Mesodermal cell (in vitro differentiated cells): Measurements from ENCODE around the gene COA3.

ENCODE experiments used
- H3K27ac ChIP-seq: 2 replicates; pipeline ENCODE4 v1.7.0; 2013; ENCODE audit warnings: mild to moderate bottlenecking, low read depth, low read length, moderate library complexity; ENCODE audit not compliant: severe bottlenecking
- H3K36me3 ChIP-seq: 2 replicates; pipeline ENCODE4 v1.7.1; 2013; ENCODE audit warnings: mild to moderate bottlenecking, low read length, moderate library complexity; ENCODE audit not compliant: control insufficient read depth, insufficient read depth
- H3K4me1 ChIP-seq: one replicate; pipeline ENCODE4 v1.7.1; 2013; ENCODE audit warnings: mild to moderate bottlenecking, low read length; ENCODE audit not compliant: insufficient read depth, control insufficient read depth, poor library complexity, severe bottlenecking
- H3K4me3 ChIP-seq: 2 replicates; pipeline ENCODE4 v1.7.0; 2013; ENCODE audit warnings: low read length, control low read depth, mild to moderate bottlenecking; ENCODE audit not compliant: insufficient read depth, poor library complexity, severe bottlenecking; ENCODE audit errors: extremely low read depth
- H3K9me3 ChIP-seq: 2 replicates; pipeline ENCODE4 v1.7.1; 2013; ENCODE audit warnings: mild to moderate bottlenecking, low read length, moderate library complexity; ENCODE audit not compliant: control insufficient read depth
- WGBS, 2 experiments: methylation state at CpG; one replicate each; pipeline ENCODE4 v1.1.5; 2013; ENCODE audit warnings: missing lambda C conversion rate in 2 of 2; ENCODE audit not compliant: insufficient coverage in 2 of 2; 5-methylcytosine and 5-hydroxymethylcytosine counted together

Gene COA3

GRCh38 chr17:42814633-42815399 lies 16.3 kb upstream of the COA3 start:
- no peaks in the 10 kb centered on the region for H3K9me3 ChIP-seq
- 94 to 97% methylated on average over 8 of the region's 8 CpGs for WGBS, 2 experiments
- H3K4me3 ChIP-seq, result no peak overlapping the region
- peaks cover 81% of the 10 kb centered on the region for H3K36me3 ChIP-seq
- no peak overlapping the region for H3K27ac ChIP-seq
- H3K4me1 ChIP-seq, result peaks cover 3% of the 10 kb centered on the region

DNA sequence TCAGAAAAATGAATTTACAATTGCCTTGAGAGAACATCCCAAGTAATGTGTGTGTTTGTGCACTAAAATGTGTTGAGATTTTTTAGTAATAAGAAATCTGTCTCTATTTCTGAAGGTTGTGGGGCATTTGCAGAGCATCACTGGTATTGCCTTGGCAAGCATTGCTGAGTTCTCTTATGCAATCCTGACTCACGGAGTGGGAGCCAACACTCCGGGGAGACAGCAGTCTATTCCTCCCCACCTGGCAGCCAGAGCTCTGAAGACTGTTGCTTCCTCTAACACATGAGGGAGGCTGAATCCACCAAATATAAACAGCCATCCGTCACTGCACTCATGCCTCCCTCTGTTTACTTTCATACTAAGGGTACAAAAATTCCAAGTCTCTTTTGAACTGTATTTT lies 10.7 kb upstream of the COA3 start:
- WGBS, 2 experiments, result 83 to 100% methylated on average over 2 of the region's 3 CpGs
- Histone ChIP-seq H3K27ac (no peak overlapping the region), H3K36me3 (peaks cover 33% of the 10 kb centered on the region), H3K4me3 (no peak overlapping the region), H3K9me3 (no peaks in the 10 kb centered on the region), H3K4me1 (no peaks in the 10 kb centered on the region)

GRCh38 chr17:42806249-42806648 lies 7.7 kb upstream of the COA3 start:
- no peak overlapping the region for H3K4me3 ChIP-seq
- 100% methylated on average over 1 of the region's 1 CpG for WGBS, 2 experiments

GRCh38 chr17:42804918-42805367 lies 6.4 kb upstream of the COA3 start:
- WGBS, 2 experiments, result 100% methylated on average over 1 of the region's 1 CpG; no CpG with 5 or more reads in 1 of the 2 experiments
- H3K4me1 ChIP-seq, result no peaks in the 10 kb centered on the region
- peaks cover 7% of the 10 kb centered on the region for H3K36me3 ChIP-seq
- H3K9me3 ChIP-seq, result no peaks in the 10 kb centered on the region
- no peak overlapping the region for H3K27ac ChIP-seq
- no peak overlapping the region for H3K4me3 ChIP-seq

More at GRCh38 chr17:42806249-42806648, 7.7 kb upstream of the COA3 start:
- H3K9me3 ChIP-seq, result no peaks in the 10 kb centered on the region
- no peak overlapping the region for H3K27ac ChIP-seq
- no peaks in the 10 kb centered on the region for H3K4me1 ChIP-seq
- H3K36me3 ChIP-seq, result peaks cover 15% of the 10 kb centered on the region

GRCh38 chr17:42803074-42803883 lies 4.8 kb upstream of the COA3 start:
- Histone ChIP-seq H3K4me1 (no peaks in the 10 kb centered on the region), H3K27ac (no peak overlapping the region), H3K9me3 (no peaks in the 10 kb centered on the region), H3K4me3 (no peak overlapping the region), H3K36me3 (no peaks in the 10 kb centered on the region)
- WGBS, 2 experiments, result no CpG with 5 or more reads among the region's 2 CpGs

- 66 to 80% methylated on average over 4 of the region's 10 CpGs for WGBS, 2 experiments
- no peaks in the 10 kb centered on the region for H3K9me3 ChIP-seq
- no peak overlapping the region for H3K27ac ChIP-seq
These were observed 507 bp downstream of the COA3 start for GRCh38 chr17:42798011-42798382.

DNA sequence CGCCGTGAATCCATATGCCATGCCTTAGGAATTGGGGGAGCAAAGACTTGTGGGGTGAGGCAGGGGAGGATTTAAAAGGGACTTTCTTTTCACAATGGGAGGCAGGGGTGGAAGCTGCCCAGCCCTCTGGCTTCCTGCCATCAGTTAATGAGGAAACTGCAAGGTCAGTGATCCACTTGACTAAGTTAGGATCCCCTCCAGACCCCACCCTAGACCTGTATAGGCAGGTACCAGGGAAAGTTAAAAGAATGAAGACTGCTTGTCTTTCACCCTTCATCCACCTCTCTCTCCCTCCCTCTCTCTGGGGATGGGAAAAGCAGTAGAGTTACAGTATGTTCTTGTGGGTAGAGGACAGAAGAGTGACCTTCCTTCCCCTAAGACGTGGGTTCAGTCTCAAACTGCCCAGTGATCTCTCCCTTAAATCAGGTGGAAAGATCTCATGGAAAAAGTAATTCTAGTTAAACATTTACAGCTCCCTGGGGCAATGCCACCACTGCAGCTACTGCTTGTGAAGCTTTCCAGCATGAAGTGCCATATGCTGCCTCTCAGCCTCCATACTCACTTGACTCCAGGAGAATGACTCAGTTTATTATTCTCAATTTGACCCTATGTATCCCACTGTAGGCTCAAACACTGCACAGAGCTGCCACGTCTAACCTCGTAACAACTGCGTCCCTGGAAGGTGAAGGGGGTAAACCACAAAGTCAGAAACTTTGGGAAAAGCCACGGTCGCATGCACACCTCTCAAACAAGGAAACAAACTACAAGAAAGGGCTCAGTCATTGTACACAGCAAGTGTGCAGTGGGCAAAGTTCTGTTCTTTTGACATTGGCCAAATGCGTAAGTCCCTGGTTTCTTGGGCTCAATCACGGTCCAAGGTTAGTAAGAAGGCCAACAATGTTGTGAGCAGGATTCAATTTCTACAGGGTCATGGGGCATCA lies 1.2 kb downstream of the COA3 start:
- Histone ChIP-seq H3K27ac (no peak overlapping the region), H3K4me1 (peaks cover 5% of the 10 kb centered on the region), H3K9me3 (no peaks in the 10 kb centered on the region), H3K36me3 (peaks cover 28% of the 10 kb centered on the region), H3K4me3 (peak overlapping the region; percentile 84)
- 89 to 98% methylated on average over 7 to 8 of the region's 10 CpGs for WGBS, 2 experiments

More at GRCh38 chr17:42798011-42798382, 507 bp downstream of the COA3 start:
- H3K36me3 ChIP-seq, result peaks cover 28% of the 10 kb centered on the region
- H3K4me1 ChIP-seq, result peaks cover 5% of the 10 kb centered on the region
- H3K4me3 ChIP-seq, result peak overlapping the region; percentile 84

GRCh38 chr17:42796066-42796758 lies 2.3 kb downstream of the COA3 start:
- 96 to 100% methylated on average over 15 to 17 of the region's 18 CpGs for WGBS, 2 experiments
- H3K9me3 ChIP-seq, result no peaks in the 10 kb centered on the region
- H3K4me3 ChIP-seq, result no peak overlapping the region
- peaks cover 5% of the 10 kb centered on the region for H3K4me1 ChIP-seq
- no peak overlapping the region for H3K27ac ChIP-seq
- peaks cover 28% of the 10 kb centered on the region for H3K36me3 ChIP-seq

- 94 to 96% methylated on average over 6 to 7 of the region's 10 CpGs for WGBS, 2 experiments
- H3K9me3 ChIP-seq, result no peaks in the 10 kb centered on the region
- H3K36me3 ChIP-seq, result peaks cover 28% of the 10 kb centered on the region
- H3K4me3 ChIP-seq, result no peak overlapping the region
- no peak overlapping the region for H3K27ac ChIP-seq
- H3K4me1 ChIP-seq, result peaks cover 5% of the 10 kb centered on the region
These were observed 3.0 kb downstream of the COA3 start for GRCh38 chr17:42795465-42795864.

- WGBS, 2 experiments, result 95 to 100% methylated on average over 3 of the region's 4 CpGs
- Histone ChIP-seq H3K36me3 (peaks cover 28% of the 10 kb centered on the region), H3K27ac (no peak overlapping the region), H3K9me3 (no peaks in the 10 kb centered on the region), H3K4me3 (no peak overlapping the region), H3K4me1 (peaks cover 5% of the 10 kb centered on the region)
These were observed 3.4 kb downstream of the COA3 start for GRCh38 chr17:42795061-42795460.
